ENCODE data around the gene CADPS. TPM values are rescaled to one million over a fixed set of nuclear protein-coding genes. Genes with fewer than 3 reads are reported as not detected.

The CADPS gene
- polyA plus RNA-seq, 1 experiment, result 0.12 TPM

- ChIA-PET CTCF (no interaction called here), POLR2A (no interaction called here)
- Histone ChIP-seq H3K4me3 (ENCODE audit: low read depth, low read length) (no peak overlapping the region), H3K27me3 (ENCODE audit: control insufficient read depth, insufficient read depth, low read length) (no peaks in the 10 kb centered on the region), H3K27ac (ENCODE audit: low read depth, low read length) (no peak overlapping the region), H3K9me3 (ENCODE audit: control insufficient read depth, insufficient read depth, low read length) (no peaks in the 10 kb centered on the region)
- no peak for TF ChIP-seq CTCF (IDR thresholded peaks at IDR 0.05; ENCODE audit: low read depth, low read length)
- no peak for DNase-seq (ENCODE audit: low read depth, low spot score)
Measured at GRCh38 chr3:62727536-62727935, 147.7 kb downstream of the CADPS start.

GRCh38 chr3:62724503-62724902, 150.7 kb downstream of the CADPS start:
- POLR2A ChIA-PET, result no interaction called here
- CTCF ChIA-PET, result no interaction called here
- H3K27me3 ChIP-seq (ENCODE audit: control insufficient read depth, insufficient read depth, low read length), result no peaks in the 10 kb centered on the region
- no peak for DNase-seq (ENCODE audit: low read depth, low spot score)
- H3K4me3 ChIP-seq (ENCODE audit: low read depth, low read length), result no peak overlapping the region
- H3K9me3 ChIP-seq (ENCODE audit: control insufficient read depth, insufficient read depth, low read length), result no peaks in the 10 kb centered on the region
- TF ChIP-seq CTCF (IDR thresholded peaks at IDR 0.05; ENCODE audit: low read depth, low read length), result no peak
- no peak overlapping the region for H3K27ac ChIP-seq (ENCODE audit: low read depth, low read length)

GRCh38 chr3:62723914-62724217, 151.3 kb downstream of the CADPS start:
- TF ChIP-seq CTCF (IDR thresholded peaks at IDR 0.05; ENCODE audit: low read depth, low read length), result no peak
- Histone ChIP-seq H3K27ac (ENCODE audit: low read depth, low read length) (no peak overlapping the region), H3K27me3 (ENCODE audit: control insufficient read depth, insufficient read depth, low read length) (no peaks in the 10 kb centered on the region), H3K4me3 (ENCODE audit: low read depth, low read length) (no peak overlapping the region), H3K9me3 (ENCODE audit: control insufficient read depth, insufficient read depth, low read length) (no peaks in the 10 kb centered on the region)
- ChIA-PET POLR2A (no interaction called here), CTCF (no interaction called here)
- no peak for DNase-seq (ENCODE audit: low read depth, low spot score)

- Histone ChIP-seq H3K27me3 (ENCODE audit: control insufficient read depth, insufficient read depth, low read length) (no peaks in the 10 kb centered on the region), H3K4me3 (ENCODE audit: low read depth, low read length) (no peak overlapping the region), H3K9me3 (ENCODE audit: control insufficient read depth, insufficient read depth, low read length) (no peaks in the 10 kb centered on the region), H3K27ac (ENCODE audit: low read depth, low read length) (no peak overlapping the region)
- ChIA-PET CTCF (no interaction called here), POLR2A (no interaction called here)
- DNase-seq (ENCODE audit: low read depth, low spot score), result no peak
- TF ChIP-seq CTCF (IDR thresholded peaks at IDR 0.05; ENCODE audit: low read depth, low read length), result no peak
Measured at GRCh38 chr3:62723166-62723913, 151.9 kb downstream of the CADPS start.

- POLR2A ChIA-PET, result interaction anchor here (0.6 kb wide), 1 partner anchor 56 kb away, joined by 6 read pairs; no protein-coding TSS in a partner anchor
- Histone ChIP-seq H3K27me3 (ENCODE audit: control insufficient read depth, insufficient read depth, low read length) (no peaks in the 10 kb centered on the region), H3K9me3 (ENCODE audit: control insufficient read depth, insufficient read depth, low read length) (no peaks in the 10 kb centered on the region), H3K27ac (ENCODE audit: low read depth, low read length) (no peak overlapping the region), H3K4me3 (ENCODE audit: low read depth, low read length) (no peak overlapping the region)
- TF ChIP-seq CTCF (IDR thresholded peaks at IDR 0.05; ENCODE audit: low read depth, low read length), result no peak
- CTCF ChIA-PET, result no interaction called here
- DNase-seq (ENCODE audit: low read depth, low spot score), result no peak
Measured at GRCh38 chr3:62722344-62722743, 152.9 kb downstream of the CADPS start.
